GM23338 (cell line): ENCODE measurements around the gene PACSIN1. TPM values are rescaled to one million over a fixed set of nuclear protein-coding genes. Genes with fewer than 3 reads are reported as not detected.

Source experiments
- ATAC-seq: fragments of 200-7000 bp; cut with Tn5 transposase; 3 replicates; pipeline ENCODE4 v1.9.1; 2020
- DNase-seq: peaks from one replicate; pipeline ENCODE4 v3.0.0-alpha.2; 2015; ENCODE audit warnings: low spot score
- H2AFZ ChIP-seq: fragments of 200-600 bp; sonication (generic); 2 replicates; pipeline ENCODE4 v1.8.0; 2016; ENCODE audit warnings: antibody characterized with exemption, mild to moderate bottlenecking, moderate library complexity
- H3F3A ChIP-seq: fragments of 200-600 bp; sonication (generic); replicated peaks from 2 replicates; pipeline ENCODE4 v1.8.0; 2017; ENCODE audit warnings: antibody characterized with exemption, mixed run types, low read depth
- H3K27ac ChIP-seq: fragments of 200-600 bp; sonication (generic); 2 replicates; pipeline ENCODE4 v1.6.1; 2016; ENCODE audit warnings: low read depth
- H3K27me3 ChIP-seq: fragments of 200-600 bp; sonication (generic); 2 replicates; pipeline ENCODE4 v1.8.0; 2016; ENCODE audit warnings: mild to moderate bottlenecking, mixed run types, moderate library complexity; ENCODE audit not compliant: insufficient read depth
- H3K36me3 ChIP-seq: fragments of 200-600 bp; sonication (generic); 2 replicates; pipeline ENCODE4 v1.8.0; 2016; ENCODE audit warnings: mild to moderate bottlenecking; ENCODE audit not compliant: insufficient read depth
- H3K4me1 ChIP-seq: fragments of 200-600 bp; sonication (generic); 2 replicates; pipeline ENCODE4 v1.8.0; 2016; ENCODE audit warnings: mild to moderate bottlenecking, moderate library complexity; ENCODE audit not compliant: insufficient read depth
- H3K4me2 ChIP-seq: fragments of 200-600 bp; sonication (generic); 2 replicates; pipeline ENCODE4 v1.7.1; 2017; ENCODE audit warnings: mixed run types
- H3K4me3 ChIP-seq: fragments of 200-600 bp; sonication (generic); 2 replicates; pipeline ENCODE4 v1.6.1; 2016; ENCODE audit warnings: mixed run types
- H3K79me2 ChIP-seq: fragments of 200-600 bp; sonication (generic); replicated peaks from 2 replicates; pipeline ENCODE4 v1.8.0; 2017; ENCODE audit warnings: mild to moderate bottlenecking; ENCODE audit not compliant: insufficient read depth
- H3K9me2 ChIP-seq: fragments of 200-600 bp; sonication (generic); 2 replicates; pipeline ENCODE4 v1.8.0; 2017; ENCODE audit not compliant: insufficient read depth
- H4K20me1 ChIP-seq: fragments of 200-600 bp; sonication (generic); replicated peaks from 2 replicates; pipeline ENCODE4 v1.8.0; 2017; ENCODE audit warnings: mild to moderate bottlenecking; ENCODE audit not compliant: insufficient read depth
- H3K27ac Mint-ChIP-seq: 2 replicates; pipeline ENCODE4 v1.8.0; 2020; ENCODE audit warnings: inconsistent platforms, mild to moderate bottlenecking, moderate library complexity, mixed read lengths
- H3K27me3 Mint-ChIP-seq: 3 replicates; pipeline ENCODE4 v1.8.0; 2022; ENCODE audit warnings: low read depth, mild to moderate bottlenecking, moderate library complexity, mixed read lengths, inconsistent platforms; ENCODE audit not compliant: insufficient read depth, poor library complexity
- H3K36me3 Mint-ChIP-seq: 3 replicates; pipeline ENCODE4 v1.8.0; 2021; ENCODE audit warnings: low read depth, mild to moderate bottlenecking, inconsistent platforms, moderate library complexity, mixed read lengths
- H3K4me1 Mint-ChIP-seq: 3 replicates; pipeline ENCODE4 v1.8.0; 2020; ENCODE audit warnings: mild to moderate bottlenecking, inconsistent platforms, mixed read lengths
- H3K4me3 Mint-ChIP-seq: 3 replicates; pipeline ENCODE4 v1.8.0; 2021; ENCODE audit warnings: moderate library complexity, mild to moderate bottlenecking, inconsistent platforms, mixed read lengths
- H3K9me3 Mint-ChIP-seq: 3 replicates; pipeline ENCODE4 v1.8.0; 2020; ENCODE audit warnings: moderate library complexity, mild to moderate bottlenecking, inconsistent platforms, mixed read lengths
- CREB1 ChIP-seq: fragments of 250-450 bp; sonication (Bioruptor Pico); IDR thresholded peaks from 2 replicates; pipeline ENCODE4 v1.5.0; 2020; ENCODE audit warnings: low read depth, mild to moderate bottlenecking, moderate library complexity
- EZH2 ChIP-seq: fragments of 200-600 bp; sonication (generic); IDR thresholded peaks from one replicate; pipeline ENCODE4 v1.8.0; 2017; ENCODE audit warnings: antibody characterized with exemption, mild to moderate bottlenecking, low read depth; ENCODE audit not compliant: unreplicated experiment
- EZH2phosphoT487 ChIP-seq: fragments of 200-600 bp; sonication (generic); IDR thresholded peaks from one replicate; pipeline ENCODE4 v1.8.1; 2018; ENCODE audit warnings: antibody characterized with exemption; ENCODE audit not compliant: unreplicated experiment
- JUNB ChIP-seq: IDR thresholded peaks from one replicate; pipeline ENCODE4 v1.6.1; 2016; ENCODE audit warnings: antibody characterized with exemption; ENCODE audit not compliant: unreplicated experiment
- NANOG ChIP-seq: IDR thresholded peaks from 2 replicates; pipeline ENCODE4 v1.6.1; 2016; ENCODE audit warnings: antibody characterized with exemption, borderline replicate concordance
- POLR2AphosphoS5 ChIP-seq: IDR thresholded peaks from 2 replicates; pipeline ENCODE4 v1.6.1; 2016; ENCODE audit warnings: antibody characterized with exemption, low read depth
- polyA plus RNA-seq: library from polyadenylated mRNA; unstranded; fragments of >200 nt; fragmentation: Nextera tagmentation; extraction: Ambion mirVana; gene quantifications from 2 replicates; pipeline ENCODE4 v1.2.1, GENCODE V29; 2016
- total RNA-seq: library from RNA; depleted of rRNA; stranded (reverse); fragments of >200 nt; shearing (Covaris generic); gene quantifications from 2 replicates; pipeline ENCODE4 v1.2.3, GENCODE V29; 2014
- TF ChIP-seq, protein P1 (sequence below): fragments of 250-450 bp; sonication (Bioruptor Pico); IDR thresholded peaks from 2 replicates; pipeline ENCODE4 v1.5.0; 2020; ENCODE audit warnings: mild to moderate bottlenecking, moderate library complexity
- TF ChIP-seq, protein P2 (sequence below), 2 experiments: fragments of 200-600 bp in 1 of 2; sonication (generic) in 1 of 2; conservative IDR thresholded peaks; 2 replicates each; pipeline versions ENCODE4 v1.5.1 to v1.6.1; 2016 to 2017; ENCODE audit warnings: antibody characterized with exemption in 2 of 2, low read depth in 2 of 2, mild to moderate bottlenecking in 2 of 2, moderate library complexity in 1 of 2
- TF ChIP-seq, protein P3 (sequence below): IDR thresholded peaks from one replicate; pipeline ENCODE4 v1.6.1; 2018; ENCODE audit warnings: antibody characterized with exemption; ENCODE audit not compliant: unreplicated experiment

The PACSIN1 gene
- total and polyA plus RNA-seq, 2 experiments from 2014 or later: 5.2 to 8.7 TPM

DNA sequence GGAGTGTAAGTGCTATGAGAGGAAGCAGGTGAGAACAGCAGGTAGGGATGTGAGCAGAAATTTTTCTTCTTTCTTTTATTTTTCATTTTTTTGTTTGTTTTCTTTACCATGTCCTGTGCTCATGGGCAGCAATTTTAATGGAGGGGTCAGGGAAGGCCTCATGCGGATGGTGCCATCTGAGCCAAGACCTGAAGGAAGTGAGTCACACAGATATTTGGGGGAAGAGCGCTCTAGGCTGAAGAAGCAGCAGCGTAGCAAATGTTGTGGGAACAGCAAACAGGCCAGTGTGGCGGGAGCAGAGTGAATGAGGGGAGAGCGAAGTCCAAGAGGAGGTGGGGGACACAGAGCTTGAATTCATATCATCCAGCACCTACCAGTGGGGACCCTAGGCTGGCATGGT is 77.5 kb downstream of the PACSIN1 start (continued):
- TF ChIP-seq, protein P1, sequence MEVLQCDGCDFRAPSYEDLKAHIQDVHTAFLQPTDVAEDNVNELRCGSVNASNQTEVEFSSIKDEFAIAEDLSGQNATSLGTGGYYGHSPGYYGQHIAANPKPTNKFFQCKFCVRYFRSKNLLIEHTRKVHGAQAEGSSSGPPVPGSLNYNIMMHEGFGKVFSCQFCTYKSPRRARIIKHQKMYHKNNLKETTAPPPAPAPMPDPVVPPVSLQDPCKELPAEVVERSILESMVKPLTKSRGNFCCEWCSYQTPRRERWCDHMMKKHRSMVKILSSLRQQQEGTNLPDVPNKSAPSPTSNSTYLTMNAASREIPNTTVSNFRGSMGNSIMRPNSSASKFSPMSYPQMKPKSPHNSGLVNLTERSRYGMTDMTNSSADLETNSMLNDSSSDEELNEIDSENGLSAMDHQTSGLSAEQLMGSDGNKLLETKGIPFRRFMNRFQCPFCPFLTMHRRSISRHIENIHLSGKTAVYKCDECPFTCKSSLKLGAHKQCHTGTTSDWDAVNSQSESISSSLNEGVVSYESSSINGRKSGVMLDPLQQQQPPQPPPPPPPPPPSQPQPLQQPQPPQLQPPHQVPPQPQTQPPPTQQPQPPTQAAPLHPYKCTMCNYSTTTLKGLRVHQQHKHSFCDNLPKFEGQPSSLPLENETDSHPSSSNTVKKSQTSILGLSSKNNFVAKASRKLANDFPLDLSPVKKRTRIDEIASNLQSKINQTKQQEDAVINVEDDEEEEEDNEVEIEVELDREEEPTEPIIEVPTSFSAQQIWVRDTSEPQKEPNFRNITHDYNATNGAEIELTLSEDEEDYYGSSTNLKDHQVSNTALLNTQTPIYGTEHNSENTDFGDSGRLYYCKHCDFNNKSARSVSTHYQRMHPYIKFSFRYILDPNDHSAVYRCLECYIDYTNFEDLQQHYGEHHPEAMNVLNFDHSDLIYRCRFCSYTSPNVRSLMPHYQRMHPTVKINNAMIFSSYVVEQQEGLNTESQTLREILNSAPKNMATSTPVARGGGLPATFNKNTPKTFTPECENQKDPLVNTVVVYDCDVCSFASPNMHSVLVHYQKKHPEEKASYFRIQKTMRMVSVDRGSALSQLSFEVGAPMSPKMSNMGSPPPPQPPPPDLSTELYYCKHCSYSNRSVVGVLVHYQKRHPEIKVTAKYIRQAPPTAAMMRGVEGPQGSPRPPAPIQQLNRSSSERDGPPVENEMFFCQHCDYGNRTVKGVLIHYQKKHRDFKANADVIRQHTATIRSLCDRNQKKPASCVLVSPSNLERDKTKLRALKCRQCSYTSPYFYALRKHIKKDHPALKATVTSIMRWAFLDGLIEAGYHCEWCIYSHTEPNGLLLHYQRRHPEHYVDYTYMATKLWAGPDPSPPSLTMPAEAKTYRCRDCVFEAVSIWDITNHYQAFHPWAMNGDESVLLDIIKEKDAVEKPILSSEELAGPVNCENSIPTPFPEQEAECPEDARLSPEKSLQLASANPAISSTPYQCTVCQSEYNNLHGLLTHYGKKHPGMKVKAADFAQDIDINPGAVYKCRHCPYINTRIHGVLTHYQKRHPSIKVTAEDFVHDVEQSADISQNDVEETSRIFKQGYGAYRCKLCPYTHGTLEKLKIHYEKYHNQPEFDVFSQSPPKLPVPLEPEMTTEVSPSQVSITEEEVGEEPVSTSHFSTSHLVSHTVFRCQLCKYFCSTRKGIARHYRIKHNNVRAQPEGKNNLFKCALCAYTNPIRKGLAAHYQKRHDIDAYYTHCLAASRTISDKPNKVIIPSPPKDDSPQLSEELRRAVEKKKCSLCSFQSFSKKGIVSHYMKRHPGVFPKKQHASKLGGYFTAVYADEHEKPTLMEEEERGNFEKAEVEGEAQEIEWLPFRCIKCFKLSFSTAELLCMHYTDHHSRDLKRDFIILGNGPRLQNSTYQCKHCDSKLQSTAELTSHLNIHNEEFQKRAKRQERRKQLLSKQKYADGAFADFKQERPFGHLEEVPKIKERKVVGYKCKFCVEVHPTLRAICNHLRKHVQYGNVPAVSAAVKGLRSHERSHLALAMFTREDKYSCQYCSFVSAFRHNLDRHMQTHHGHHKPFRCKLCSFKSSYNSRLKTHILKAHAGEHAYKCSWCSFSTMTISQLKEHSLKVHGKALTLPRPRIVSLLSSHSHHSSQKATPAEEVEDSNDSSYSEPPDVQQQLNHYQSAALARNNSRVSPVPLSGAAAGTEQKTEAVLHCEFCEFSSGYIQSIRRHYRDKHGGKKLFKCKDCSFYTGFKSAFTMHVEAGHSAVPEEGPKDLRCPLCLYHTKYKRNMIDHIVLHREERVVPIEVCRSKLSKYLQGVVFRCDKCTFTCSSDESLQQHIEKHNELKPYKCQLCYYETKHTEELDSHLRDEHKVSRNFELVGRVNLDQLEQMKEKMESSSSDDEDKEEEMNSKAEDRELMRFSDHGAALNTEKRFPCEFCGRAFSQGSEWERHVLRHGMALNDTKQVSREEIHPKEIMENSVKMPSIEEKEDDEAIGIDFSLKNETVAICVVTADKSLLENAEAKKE (CRISPR knock-in tag): no peak
- TF ChIP-seq EZH2phosphoT487: no peak

DNA sequence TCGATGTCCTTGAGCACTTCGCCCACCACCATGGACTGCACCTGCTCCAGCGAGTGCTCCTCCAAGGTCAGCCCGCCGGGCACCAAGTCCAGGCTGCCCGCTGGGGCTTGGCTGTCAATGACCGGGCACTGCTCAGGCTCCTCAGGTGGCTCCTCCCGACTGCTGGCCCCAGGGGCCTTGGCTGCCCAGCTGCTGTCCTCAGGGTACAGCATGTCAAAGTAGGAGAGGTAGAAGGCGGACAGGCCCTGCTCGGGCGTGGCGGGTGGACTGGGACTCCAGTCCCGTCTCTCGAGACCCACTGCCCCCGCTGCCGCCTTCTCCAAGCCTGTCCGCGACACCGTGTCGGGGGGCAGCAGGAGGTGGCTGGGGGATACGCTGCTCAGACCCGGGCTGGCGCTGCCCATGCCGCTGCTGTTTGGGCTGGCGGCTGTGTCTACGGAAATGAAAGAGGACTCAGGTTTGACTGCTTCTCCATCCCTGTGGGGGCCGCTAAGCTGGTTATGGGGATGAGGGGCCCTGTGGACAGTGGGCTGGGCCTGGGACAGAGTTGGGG is 78.3 kb downstream of the PACSIN1 start:
- Mint-ChIP-seq H3K27ac (no peak overlapping the region), H3K36me3 (no peaks in the 10 kb centered on the region; the same call in 2 of the 3 replicates), H3K9me3 (peaks cover 2% of the 10 kb centered on the region; the same call in 1 of the 3 replicates), H3K27me3 (peaks cover 6% of the 10 kb centered on the region), H3K4me3 (no peak overlapping the region), H3K4me1 (peaks cover 3% of the 10 kb centered on the region; the same call in 1 of the 3 replicates)
- H3K27ac ChIP-seq: no peak overlapping the region
- no peaks in the 10 kb centered on the region for H3F3A ChIP-seq
- H4K20me1 ChIP-seq: no peaks in the 10 kb centered on the region
- no peaks in the 10 kb centered on the region for H3K4me1 ChIP-seq
- H3K4me2 ChIP-seq: no peak overlapping the region
- no peaks in the 10 kb centered on the region for H3K36me3 ChIP-seq
- H3K9me2 ChIP-seq: no peaks in the 10 kb centered on the region
- H3K27me3 ChIP-seq: no peaks in the 10 kb centered on the region
- ATAC-seq: no peak
- no peaks in the 10 kb centered on the region for H3K79me2 ChIP-seq
- no peak for DNase-seq
- H2AFZ ChIP-seq: no peak overlapping the region
- no peak overlapping the region for H3K4me3 ChIP-seq
- TF ChIP-seq NANOG: no peak
- no peak for TF ChIP-seq EZH2phosphoT487
- no peak for TF ChIP-seq JUNB
- no peak for TF ChIP-seq CREB1
- TF ChIP-seq, protein P2, sequence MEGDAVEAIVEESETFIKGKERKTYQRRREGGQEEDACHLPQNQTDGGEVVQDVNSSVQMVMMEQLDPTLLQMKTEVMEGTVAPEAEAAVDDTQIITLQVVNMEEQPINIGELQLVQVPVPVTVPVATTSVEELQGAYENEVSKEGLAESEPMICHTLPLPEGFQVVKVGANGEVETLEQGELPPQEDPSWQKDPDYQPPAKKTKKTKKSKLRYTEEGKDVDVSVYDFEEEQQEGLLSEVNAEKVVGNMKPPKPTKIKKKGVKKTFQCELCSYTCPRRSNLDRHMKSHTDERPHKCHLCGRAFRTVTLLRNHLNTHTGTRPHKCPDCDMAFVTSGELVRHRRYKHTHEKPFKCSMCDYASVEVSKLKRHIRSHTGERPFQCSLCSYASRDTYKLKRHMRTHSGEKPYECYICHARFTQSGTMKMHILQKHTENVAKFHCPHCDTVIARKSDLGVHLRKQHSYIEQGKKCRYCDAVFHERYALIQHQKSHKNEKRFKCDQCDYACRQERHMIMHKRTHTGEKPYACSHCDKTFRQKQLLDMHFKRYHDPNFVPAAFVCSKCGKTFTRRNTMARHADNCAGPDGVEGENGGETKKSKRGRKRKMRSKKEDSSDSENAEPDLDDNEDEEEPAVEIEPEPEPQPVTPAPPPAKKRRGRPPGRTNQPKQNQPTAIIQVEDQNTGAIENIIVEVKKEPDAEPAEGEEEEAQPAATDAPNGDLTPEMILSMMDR (conservative IDR thresholded peaks at IDR 0.05; ENCODE audit: low read depth in 2 of 2): no peak
- no peak for TF ChIP-seq POLR2AphosphoS5
- TF ChIP-seq, protein P3, sequence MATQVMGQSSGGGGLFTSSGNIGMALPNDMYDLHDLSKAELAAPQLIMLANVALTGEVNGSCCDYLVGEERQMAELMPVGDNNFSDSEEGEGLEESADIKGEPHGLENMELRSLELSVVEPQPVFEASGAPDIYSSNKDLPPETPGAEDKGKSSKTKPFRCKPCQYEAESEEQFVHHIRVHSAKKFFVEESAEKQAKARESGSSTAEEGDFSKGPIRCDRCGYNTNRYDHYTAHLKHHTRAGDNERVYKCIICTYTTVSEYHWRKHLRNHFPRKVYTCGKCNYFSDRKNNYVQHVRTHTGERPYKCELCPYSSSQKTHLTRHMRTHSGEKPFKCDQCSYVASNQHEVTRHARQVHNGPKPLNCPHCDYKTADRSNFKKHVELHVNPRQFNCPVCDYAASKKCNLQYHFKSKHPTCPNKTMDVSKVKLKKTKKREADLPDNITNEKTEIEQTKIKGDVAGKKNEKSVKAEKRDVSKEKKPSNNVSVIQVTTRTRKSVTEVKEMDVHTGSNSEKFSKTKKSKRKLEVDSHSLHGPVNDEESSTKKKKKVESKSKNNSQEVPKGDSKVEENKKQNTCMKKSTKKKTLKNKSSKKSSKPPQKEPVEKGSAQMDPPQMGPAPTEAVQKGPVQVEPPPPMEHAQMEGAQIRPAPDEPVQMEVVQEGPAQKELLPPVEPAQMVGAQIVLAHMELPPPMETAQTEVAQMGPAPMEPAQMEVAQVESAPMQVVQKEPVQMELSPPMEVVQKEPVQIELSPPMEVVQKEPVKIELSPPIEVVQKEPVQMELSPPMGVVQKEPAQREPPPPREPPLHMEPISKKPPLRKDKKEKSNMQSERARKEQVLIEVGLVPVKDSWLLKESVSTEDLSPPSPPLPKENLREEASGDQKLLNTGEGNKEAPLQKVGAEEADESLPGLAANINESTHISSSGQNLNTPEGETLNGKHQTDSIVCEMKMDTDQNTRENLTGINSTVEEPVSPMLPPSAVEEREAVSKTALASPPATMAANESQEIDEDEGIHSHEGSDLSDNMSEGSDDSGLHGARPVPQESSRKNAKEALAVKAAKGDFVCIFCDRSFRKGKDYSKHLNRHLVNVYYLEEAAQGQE: no peak
- TF ChIP-seq EZH2: no peak
